ENCODE measurements around the gene VRK2.
"Not testable (repeated sequence)": the region's sequence is repeated elsewhere in the genome, so short reads cannot be mapped to it uniquely, and the experiment has no call there.

Gene VRK2

DNA sequence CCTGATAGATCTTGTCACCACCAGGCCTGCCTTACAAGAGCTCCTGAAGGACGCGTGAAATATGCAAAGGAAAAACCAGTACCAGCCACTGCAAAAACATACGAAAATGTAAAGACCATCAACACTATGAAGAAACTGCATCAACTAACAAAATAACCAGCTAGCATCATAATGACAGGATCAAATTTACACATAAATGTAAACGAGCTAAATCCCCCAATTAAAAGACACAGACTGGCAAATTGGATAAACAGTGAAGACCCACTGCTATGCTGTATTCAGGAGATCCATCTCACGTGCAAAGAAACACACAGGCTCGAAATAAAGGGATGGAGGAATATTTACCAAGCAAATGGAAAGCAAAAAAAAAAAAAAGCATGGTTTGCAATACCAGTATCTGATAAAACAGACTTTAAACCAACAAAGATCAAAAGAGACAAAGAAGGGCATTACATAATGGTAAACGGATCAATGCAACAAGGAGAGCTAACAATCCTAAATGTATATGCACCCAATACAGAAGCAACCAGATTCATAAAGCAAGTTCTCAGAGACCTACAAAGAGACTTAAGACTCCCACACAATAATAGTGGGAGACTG lies 123.8 kb downstream of the VRK2 start:
- DNase-seq, result not testable (repeated sequence)

DNA sequence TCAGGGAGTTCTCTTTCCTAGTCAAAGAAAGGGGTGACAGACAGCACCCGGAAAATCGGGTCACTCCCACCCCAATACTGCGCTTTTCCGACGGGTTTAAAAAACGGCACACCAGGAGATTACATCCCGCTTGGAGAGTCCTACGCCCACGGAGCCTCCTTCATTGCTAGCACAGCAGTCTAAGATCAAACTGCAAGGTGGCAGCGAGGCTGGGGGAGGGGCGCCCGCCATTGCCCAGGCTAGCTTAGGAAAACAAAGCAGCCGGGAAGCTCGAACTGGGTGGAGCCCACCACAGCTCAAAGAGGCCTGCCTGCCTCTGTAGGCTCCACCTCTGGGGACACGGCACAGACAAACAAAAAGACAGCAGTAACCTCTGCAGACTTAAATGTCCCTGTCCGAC lies 125.2 kb downstream of the VRK2 start:
- DNase-seq, result not testable (repeated sequence)

DNA sequence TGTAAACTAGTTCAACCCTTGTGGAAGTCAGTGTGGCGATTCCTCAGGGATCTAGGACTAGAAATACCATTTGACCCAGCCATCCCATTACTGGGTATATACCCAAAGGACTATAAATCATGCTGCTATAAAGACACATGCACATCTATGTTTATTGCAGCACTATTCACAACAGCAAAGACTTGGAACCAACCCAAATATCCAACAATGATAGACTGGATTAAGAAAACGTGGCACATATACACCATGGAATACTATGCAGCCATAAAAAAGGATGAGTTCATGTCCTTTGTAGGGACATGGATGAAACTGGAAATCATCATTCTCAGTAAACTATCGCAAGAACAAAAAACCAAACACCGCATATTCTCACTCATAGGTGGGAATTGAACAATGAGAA lies 130.6 kb downstream of the VRK2 start:
- DNase-seq, result not testable (repeated sequence)

DNA sequence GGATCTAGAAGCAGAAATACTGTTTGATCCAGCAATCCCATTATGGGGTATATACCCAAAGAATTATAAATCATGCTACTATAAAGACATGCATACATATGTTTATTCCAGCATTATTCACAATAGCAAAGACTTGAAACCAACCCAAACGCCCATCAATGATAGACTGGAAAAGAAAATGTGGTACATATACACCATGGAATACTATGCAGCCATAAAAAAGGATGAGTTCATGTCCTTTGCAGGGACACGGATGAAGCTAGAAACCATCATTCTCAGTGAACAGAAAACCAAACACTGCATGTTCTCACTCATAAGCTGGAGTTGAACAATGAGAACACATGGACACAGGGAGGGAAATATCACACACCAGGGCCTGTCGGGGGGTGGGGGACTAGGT lies 133.6 kb downstream of the VRK2 start:
- not testable (repeated sequence) for DNase-seq

DNA sequence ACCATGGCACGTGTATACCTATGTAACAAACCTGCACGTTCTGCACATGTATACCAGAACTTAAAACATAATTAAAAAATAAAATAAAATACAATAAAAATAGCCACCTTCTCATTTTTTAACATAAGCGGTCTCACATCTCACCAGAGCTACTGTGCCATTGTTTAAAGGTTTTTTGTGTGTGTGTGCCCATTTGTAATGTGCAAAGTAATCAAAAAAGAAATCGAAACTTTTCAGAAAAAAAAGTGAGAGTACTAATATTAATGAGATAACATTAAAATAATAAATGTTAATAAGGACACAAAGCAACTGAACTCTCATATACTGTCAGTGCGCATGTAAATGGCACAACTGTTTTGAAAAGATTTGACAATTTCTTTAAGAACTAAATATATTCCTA lies 134.0 kb downstream of the VRK2 start:
- DNase-seq, result no peak

DNA sequence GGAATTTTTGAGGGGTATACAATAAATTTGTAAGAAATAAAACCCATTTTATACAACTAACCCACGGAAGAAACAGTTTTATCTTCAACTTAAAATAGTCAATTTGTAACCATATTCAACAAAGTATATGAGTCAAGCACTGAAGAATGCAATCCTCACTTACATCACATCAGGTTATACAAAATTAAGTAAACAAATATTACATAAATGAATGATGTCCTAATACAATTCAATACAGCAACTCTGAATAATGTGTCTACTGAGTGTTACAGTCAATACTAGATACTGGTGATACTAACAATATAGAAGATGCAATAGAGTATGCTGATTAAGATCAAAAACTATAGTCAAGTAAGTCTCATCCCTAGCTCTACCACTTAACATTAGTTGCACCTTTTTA lies 135.9 kb downstream of the VRK2 start:
- DNase-seq, result no peak

DNA sequence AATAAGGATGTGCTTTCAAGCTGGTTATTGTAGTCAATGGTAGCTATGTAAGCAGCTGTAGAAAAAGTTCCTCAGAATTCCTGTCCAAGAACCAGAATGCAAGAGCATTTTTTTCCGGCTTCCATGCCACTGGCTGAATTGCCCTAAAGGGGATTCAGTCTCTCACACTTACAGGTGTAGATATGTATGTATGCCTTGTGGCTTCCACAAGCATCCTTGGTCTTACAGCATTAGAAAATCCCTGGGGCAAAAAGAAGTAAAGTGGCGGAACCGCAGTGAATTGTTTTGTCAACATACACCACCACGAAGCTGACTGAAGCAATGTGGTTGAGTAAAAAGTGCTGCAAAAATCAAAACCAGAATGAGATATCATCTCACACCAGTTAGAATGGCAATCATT lies 139.9 kb downstream of the VRK2 start:
- no peak for DNase-seq

DNA sequence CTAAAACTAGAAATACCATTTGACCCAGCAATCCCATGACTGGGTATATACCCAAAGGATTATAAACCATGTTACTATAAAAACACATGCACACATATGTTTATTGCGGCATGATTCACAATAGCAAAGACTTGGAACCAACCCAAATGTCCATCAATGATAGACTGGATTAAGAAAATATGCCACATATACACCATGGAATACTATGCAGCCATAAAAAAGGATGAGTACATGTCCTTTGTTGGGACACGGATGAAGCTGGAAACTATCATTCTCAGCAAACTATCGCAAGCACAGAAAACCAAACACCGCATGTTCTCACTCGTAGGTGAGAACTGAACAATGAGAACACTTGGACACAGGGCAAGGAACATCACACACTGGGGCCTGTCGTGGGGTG lies 140.4 kb downstream of the VRK2 start:
- DNase-seq, result not testable (repeated sequence)

DNA sequence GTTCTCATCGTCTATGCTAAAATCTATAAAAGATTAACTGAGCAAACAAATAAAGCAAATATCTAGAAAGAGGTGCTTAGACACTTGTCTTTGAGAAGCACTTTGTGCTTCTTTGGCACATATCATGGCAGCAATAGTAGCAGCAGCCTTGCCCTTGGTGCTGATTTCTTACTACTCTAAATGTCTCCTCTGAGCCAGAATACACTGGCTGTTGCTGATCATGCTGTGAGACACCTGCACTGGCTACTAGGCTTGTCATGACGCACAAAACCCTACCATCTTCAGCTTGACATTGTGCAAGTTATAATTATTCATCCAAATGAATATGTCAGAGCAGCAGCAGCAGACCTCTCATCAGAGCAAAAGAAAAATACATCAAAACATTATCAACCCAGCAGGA lies 147.9 kb downstream of the VRK2 start:
- no peak for DNase-seq

DNA sequence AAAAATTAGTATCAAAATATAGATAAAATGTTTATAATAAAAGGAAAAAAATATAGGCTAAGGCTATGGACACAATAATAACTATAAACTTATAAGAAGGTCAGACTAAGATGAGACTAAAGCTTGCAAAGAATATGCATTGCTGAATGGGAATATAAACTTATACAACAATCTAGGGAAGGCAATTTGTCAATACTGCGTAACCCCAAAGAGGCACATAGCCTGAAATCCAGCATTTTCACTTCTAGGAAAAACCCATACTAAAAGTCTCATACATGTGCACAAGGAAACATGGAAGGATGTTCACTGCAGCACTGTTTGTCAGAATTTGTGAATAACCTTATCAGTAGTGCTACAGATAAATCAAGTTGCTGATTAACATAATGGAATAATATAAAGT lies 149.1 kb downstream of the VRK2 start:
- no peak for DNase-seq

DNA sequence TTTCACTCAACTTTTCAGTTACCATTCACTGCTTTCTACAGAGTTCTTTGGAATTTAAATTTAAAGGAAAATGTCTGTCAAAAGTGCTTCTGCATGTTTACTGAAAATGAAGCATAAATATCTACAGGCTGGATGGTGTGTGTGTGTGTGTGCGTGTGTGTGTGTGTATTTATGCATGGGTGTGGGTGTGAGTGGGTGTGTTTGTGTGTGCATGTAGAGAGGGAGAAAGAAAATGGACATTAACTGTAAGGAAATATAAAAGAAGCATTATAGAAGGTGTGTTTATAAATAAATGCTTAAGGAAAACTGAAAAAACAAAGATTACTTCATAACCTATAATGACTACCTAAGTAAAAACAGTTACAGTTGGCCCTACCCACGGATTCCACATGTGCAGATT lies 151.3 kb downstream of the VRK2 start:
- DNase-seq, result no peak

DNA sequence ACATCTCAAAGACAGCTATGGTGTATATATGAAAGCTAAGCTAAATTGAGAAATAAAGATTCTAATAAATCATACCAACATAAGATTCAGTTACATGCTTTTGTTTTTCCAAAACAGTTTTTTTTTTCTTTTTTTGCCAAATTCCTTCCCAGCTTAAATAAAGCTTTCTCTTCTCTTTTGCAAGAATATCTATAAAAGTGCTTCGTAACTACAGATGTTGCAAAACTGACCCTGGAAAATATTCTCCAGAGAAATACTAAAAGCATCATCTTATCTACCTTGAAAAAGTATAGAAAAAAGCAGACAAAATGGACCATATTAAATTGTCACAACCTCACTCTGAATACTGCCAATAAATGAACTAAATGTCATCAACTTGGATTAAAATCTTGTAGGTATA lies 155.8 kb downstream of the VRK2 start:
- DNase-seq, result no peak

DNA sequence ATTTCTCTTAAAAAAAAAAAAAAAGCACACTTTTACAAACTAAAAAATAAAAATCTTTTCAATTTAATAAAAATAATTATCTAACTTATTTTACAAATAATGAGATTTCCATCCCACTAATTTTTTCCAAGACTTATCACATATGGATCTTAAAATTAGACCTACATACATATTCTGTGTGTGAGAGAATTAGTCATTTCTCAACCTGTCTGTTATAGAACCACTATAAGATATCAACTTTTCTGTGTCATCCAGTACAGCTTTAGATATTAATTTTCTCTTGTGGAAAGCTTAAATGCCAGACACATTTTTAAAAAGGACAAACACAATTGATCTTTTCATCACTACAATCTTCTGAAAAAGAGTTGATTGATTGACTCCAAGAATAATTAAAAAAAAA lies 156.4 kb downstream of the VRK2 start:
- no peak for DNase-seq

DNA sequence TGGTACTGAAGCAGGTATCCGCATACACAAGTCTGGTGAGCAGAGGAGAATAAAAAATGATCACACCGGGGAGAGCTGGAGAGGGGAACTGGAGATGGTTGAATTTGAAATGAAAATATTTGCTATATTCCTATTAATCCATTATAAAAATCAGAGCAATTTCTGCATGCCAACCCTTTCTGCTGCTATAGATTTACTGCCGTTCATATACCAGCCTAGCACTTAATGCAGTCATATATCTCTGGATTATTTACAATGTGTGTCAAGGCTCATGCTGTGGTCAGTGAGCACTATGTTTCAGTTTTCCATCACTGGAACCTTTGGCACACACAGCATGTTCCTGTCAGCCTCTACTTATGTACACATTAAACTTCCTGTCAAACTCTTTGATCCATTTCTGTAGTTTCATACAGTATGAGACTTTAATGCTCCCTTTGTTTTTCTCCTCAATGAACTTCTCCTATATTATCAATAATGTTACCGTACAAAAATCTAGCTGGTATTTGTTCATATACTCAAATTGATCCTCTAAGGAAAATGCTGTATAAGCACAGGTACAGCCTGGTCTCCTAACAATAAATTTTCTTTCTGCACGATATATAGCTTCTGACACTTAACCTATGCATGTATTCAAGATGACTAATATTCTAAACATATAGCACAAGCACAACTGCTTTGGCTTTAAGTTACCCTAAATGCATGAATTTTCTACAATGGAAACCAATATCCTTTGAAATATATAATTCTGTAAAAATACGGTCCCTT lies 157.8 kb downstream of the VRK2 start:
- DNase-seq, result no peak

DNA sequence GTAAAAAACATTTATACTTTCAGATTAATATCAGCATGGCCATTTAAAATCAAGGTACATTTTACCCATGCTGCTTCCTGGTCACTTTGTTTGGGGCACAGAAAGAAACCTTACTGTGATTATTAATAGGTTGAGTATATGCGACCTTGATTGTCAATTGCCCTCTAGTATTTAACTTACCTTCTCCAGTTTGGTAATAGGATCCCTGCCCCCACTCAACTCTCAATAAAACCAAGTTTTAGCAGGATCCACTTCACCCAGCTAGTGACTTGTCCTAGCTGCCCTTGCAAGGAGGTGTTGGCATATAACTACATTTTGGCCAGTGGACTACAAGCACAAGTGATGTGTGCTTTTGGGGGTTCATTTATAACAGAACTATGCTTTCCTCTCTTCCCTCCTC lies 160.2 kb downstream of the VRK2 start:
- no peak for DNase-seq

DNA sequence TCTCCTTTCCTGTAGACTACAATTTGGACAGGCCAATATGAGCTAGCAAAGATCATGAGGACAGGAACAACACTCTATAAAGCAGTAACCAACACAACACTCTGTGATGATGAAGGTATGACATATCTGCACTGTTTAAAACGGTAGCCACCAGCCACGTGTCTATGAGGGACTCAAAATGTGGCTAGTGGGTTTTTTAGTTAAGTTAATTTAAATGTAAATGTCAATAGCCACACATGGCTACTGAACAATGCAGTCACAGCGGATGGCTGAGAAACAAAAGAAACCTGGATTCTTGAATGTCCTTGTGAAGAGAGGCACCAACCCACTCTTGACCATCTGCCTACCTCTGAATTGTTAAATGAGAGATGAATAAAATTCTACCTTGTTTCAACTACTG lies 160.6 kb downstream of the VRK2 start:
- DNase-seq, result no peak

Measured in CD4-positive, alpha-beta T cell treated with Interleukin-4 for 1 hour (primary cell).